ENCODE measurements around the gene DYSF. TPM values are rescaled to one million over a fixed set of nuclear protein-coding genes. Genes with fewer than 3 reads are reported as not detected.

DYSF gene
- total RNA-seq, 1 experiment from 2014 or later = 0.31 TPM

DNA sequence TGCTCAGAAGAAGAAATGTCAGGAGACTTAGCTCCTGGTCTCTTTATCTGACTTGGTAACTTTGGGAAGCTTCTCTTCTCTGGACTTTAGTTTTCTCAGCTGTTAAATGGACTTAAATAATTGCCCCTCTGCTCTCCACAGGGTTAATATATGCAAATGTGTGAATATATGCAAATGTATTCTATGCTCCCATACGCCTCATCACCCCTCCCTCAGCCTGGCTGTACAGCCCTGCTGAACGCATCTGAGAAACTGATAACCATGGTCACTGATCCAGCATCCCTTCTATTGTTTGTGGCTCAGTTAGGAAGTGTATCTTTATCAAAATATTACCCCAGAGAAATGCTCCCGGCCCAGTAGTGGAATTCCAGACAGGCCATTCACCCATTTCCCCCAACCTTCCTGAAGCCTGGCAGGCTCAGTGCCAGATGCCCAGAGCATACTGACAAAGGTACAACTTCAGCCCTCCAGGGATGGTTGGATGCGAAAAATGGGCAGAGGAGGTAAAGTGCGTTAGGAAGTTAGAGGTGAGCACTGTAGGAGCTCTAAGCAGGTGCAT lies 103.4 kb downstream of the DYSF start:
- H3K27ac ChIP-seq (ENCODE audit: low read length) = no peak overlapping the region
- DNase-seq (ENCODE audit: low read depth, low spot score) (no peak), ATAC-seq (no peak)
- in situ Hi-C loops (cut with HindIII; ENCODE audit: low pct_unique_long_range_greater_than_20kb, low sequenced_read_pairs) = no loop called here
- no peaks in the 10 kb centered on the region for H3K36me3 ChIP-seq (ENCODE audit: control insufficient read depth, insufficient read depth, low read length)
- intact Hi-C loops (cut with micrococcal nuclease; ENCODE audit: unreplicated experiment) = no loop called here
- CTCF ChIA-PET = no interaction called here
- H3K4me3 ChIP-seq (ENCODE audit: low read depth in 2 of 2, low read length in 2 of 2) = no peak overlapping the region
- BruUV-seq (replicated peaks) = no TSS peak
- TF ChIP-seq, protein P1, sequence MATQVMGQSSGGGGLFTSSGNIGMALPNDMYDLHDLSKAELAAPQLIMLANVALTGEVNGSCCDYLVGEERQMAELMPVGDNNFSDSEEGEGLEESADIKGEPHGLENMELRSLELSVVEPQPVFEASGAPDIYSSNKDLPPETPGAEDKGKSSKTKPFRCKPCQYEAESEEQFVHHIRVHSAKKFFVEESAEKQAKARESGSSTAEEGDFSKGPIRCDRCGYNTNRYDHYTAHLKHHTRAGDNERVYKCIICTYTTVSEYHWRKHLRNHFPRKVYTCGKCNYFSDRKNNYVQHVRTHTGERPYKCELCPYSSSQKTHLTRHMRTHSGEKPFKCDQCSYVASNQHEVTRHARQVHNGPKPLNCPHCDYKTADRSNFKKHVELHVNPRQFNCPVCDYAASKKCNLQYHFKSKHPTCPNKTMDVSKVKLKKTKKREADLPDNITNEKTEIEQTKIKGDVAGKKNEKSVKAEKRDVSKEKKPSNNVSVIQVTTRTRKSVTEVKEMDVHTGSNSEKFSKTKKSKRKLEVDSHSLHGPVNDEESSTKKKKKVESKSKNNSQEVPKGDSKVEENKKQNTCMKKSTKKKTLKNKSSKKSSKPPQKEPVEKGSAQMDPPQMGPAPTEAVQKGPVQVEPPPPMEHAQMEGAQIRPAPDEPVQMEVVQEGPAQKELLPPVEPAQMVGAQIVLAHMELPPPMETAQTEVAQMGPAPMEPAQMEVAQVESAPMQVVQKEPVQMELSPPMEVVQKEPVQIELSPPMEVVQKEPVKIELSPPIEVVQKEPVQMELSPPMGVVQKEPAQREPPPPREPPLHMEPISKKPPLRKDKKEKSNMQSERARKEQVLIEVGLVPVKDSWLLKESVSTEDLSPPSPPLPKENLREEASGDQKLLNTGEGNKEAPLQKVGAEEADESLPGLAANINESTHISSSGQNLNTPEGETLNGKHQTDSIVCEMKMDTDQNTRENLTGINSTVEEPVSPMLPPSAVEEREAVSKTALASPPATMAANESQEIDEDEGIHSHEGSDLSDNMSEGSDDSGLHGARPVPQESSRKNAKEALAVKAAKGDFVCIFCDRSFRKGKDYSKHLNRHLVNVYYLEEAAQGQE (IDR thresholded peaks at IDR 0.05; ENCODE audit: insufficient read depth in 1 of 2, low read depth in 2 of 2, low read length in 1 of 2) = no peak
- TF ChIP-seq SIN3A (IDR thresholded peaks at IDR 0.05; ENCODE audit: borderline replicate concordance, insufficient read depth, low read depth, low read length) (no peak), TCF7L2 (IDR thresholded peaks at IDR 0.05; ENCODE audit: low read depth, low read length) (no peak), POLR2AphosphoS5 (IDR thresholded peaks at IDR 0.05; ENCODE audit: low read depth, low read length) (no peak)
- TF ChIP-seq, protein P2, sequence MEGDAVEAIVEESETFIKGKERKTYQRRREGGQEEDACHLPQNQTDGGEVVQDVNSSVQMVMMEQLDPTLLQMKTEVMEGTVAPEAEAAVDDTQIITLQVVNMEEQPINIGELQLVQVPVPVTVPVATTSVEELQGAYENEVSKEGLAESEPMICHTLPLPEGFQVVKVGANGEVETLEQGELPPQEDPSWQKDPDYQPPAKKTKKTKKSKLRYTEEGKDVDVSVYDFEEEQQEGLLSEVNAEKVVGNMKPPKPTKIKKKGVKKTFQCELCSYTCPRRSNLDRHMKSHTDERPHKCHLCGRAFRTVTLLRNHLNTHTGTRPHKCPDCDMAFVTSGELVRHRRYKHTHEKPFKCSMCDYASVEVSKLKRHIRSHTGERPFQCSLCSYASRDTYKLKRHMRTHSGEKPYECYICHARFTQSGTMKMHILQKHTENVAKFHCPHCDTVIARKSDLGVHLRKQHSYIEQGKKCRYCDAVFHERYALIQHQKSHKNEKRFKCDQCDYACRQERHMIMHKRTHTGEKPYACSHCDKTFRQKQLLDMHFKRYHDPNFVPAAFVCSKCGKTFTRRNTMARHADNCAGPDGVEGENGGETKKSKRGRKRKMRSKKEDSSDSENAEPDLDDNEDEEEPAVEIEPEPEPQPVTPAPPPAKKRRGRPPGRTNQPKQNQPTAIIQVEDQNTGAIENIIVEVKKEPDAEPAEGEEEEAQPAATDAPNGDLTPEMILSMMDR (IDR thresholded peaks at IDR 0.05) = no peak
- no peaks in the 10 kb centered on the region for H3K9me3 ChIP-seq (ENCODE audit: control insufficient read depth, insufficient read depth, low read depth, low read length)
- peaks cover 3% of the 10 kb centered on the region for H3K4me1 ChIP-seq (ENCODE audit: control insufficient read depth, insufficient read depth, low read length)
- H3K27me3 ChIP-seq (ENCODE audit: control insufficient read depth, insufficient read depth, low read length) = no peaks in the 10 kb centered on the region
- POLR2A ChIA-PET = no interaction called here

DNA sequence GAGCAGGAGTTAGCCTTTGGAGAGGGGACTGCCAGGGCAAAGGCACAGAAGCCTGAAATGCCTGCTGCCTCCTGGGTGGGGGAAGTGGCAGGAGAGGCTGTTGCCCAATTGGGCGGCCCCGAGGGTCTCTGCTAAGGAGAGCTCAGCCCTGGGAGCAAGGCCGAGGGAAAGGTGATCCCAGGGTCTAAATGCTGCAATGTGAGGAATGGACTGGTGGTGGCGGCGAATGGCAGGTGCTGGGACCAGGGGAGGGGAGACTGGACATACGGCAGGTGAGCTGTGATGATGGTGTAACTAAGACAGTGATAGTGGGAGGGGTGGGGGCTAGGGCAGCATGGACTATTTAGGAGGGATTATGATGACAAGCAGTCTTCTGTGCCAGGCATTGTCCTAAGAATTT lies 104.0 kb downstream of the DYSF start:
- Histone ChIP-seq H3K36me3 (ENCODE audit: control insufficient read depth, insufficient read depth, low read length) (no peaks in the 10 kb centered on the region), H3K27ac (ENCODE audit: low read length) (no peak overlapping the region), H3K4me3 (ENCODE audit: low read depth in 2 of 2, low read length in 2 of 2) (no peak overlapping the region), H3K4me1 (ENCODE audit: control insufficient read depth, insufficient read depth, low read length) (peaks cover 3% of the 10 kb centered on the region), H3K9me3 (ENCODE audit: control insufficient read depth, insufficient read depth, low read depth, low read length) (no peaks in the 10 kb centered on the region), H3K27me3 (ENCODE audit: control insufficient read depth, insufficient read depth, low read length) (no peaks in the 10 kb centered on the region)
- no TSS peak for BruUV-seq (replicated peaks)
- no peak for ATAC-seq
- in situ Hi-C loops (cut with HindIII; ENCODE audit: low pct_unique_long_range_greater_than_20kb, low sequenced_read_pairs) = no loop called here
- DNase-seq (ENCODE audit: low read depth, low spot score) = no peak
- ChIA-PET CTCF (no interaction called here), POLR2A (no interaction called here)
- intact Hi-C loops (cut with micrococcal nuclease; ENCODE audit: unreplicated experiment) = no loop called here
- TF ChIP-seq TCF7L2 (IDR thresholded peaks at IDR 0.05; ENCODE audit: low read depth, low read length) = no peak
- TF ChIP-seq POLR2AphosphoS5 (IDR thresholded peaks at IDR 0.05; ENCODE audit: low read depth, low read length) = no peak
- TF ChIP-seq, protein P1 (IDR thresholded peaks at IDR 0.05; ENCODE audit: insufficient read depth in 1 of 2, low read depth in 2 of 2, low read length in 1 of 2) = no peak
- no peak for TF ChIP-seq SIN3A (IDR thresholded peaks at IDR 0.05; ENCODE audit: borderline replicate concordance, insufficient read depth, low read depth, low read length)
- TF ChIP-seq, protein P2 (IDR thresholded peaks at IDR 0.05) = no peak
